SKM-1 treated with dmso at 0.1 percent for 144 hours (cell line): ENCODE results near the gene LIMCH1.

Experiments
- DNase-seq: peaks from one replicate; lab custom pipeline; 2025; ENCODE audit not compliant: unreplicated experiment; lab: John Stamatoyannopoulos, UW

LIMCH1 gene

GRCh38 chr4:41567186-41567585 is 29.2 kb downstream of the LIMCH1 start:
- no peak for DNase-seq

GRCh38 chr4:41568363-41568762 is 30.4 kb downstream of the LIMCH1 start:
- no peak for DNase-seq

GRCh38 chr4:41569961-41570360 is 32.0 kb downstream of the LIMCH1 start:
- DNase-seq: no peak

GRCh38 chr4:41571422-41571821 is 33.5 kb downstream of the LIMCH1 start:
- no peak for DNase-seq

DNA sequence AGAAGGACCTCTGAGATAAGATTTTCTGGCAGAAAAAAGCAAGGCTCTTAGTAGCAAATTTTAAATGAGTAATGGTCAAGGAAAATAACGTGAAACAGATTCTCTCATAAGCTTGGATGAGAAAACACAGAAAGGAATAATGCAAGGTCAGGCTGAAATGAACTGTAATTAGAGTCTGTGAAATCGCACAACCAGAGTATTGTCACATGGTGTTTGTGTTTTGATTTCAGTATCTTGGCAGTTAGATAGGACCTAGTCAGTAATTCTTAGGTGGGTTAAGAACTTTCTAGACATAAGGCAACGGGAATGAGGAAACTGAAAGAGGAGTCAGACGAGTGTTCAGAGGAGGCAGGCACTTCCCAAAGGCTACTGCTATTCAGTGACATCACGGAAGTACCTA is 34.6 kb downstream of the LIMCH1 start:
- DNase-seq: no peak

DNA sequence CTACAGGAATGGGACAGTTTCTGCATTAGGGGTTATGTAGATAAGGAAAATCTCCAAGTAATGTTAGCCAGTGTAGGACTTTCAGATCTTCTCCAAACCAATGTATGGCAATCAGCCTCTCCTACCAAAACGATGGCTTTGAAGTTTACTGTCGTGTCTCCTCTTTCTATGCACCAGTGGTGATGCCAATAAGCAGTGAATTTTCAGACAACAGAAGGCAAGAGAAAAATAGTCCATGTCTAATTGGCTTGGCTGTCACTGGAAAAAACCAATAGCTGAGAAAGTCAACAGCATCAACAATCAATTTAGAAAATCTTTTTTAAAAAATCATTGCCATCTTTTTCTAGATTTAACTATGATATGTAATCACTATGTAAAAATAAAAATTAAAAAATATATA is 35.0 kb downstream of the LIMCH1 start:
- DNase-seq: no peak

- DNase-seq: no peak
These were observed 35.6 kb downstream of the LIMCH1 start for GRCh38 chr4:41573502-41574001.

- no peak for DNase-seq
These were observed 37.2 kb downstream of the LIMCH1 start for GRCh38 chr4:41575207-41575606.

DNA sequence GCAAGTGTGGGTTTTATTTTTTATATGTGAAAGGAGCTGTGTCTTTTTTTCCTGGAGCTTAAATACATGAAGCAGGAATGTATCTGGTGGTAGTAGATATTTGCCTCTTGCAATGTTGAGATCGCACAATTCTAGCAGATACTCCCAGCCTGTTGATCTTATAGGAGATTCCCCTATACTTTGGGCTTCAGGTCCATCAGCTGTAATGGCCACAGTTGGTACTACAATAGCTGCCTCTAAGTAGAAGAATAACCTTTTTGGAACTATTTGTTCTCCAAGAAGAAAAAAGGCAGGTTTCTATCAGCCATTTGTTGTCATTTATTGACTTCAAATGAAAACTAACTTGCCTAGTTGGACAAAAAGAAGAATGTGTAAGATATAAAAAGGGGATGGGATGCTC is 37.7 kb downstream of the LIMCH1 start:
- DNase-seq: no peak

DNA sequence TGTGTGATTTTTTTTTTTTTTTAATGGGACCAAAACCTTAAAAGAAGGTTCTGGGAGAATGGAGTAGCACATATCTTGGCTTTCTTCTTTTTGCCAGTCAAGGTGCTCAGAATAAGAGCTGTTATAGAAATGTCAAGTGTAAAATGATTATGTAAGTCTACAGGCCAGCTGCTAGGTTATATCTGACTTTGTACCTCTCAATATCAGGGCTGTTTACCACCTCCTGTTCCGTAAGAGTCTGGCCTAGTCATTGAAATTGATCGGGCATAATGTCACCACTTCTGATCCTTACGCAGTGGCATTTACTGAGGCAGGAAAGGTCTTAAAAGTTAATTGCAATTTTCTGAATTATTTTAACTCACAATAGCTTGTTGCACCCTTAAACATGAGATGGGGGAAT is 41.1 kb downstream of the LIMCH1 start:
- no peak for DNase-seq

- no peak for DNase-seq
These were observed 41.6 kb downstream of the LIMCH1 start for GRCh38 chr4:41579526-41579925.

GRCh38 chr4:41580007-41580406 is 42.0 kb downstream of the LIMCH1 start:
- DNase-seq: no peak

- DNase-seq: no peak
These were observed 48.8 kb downstream of the LIMCH1 start for GRCh38 chr4:41586675-41587225.

DNA sequence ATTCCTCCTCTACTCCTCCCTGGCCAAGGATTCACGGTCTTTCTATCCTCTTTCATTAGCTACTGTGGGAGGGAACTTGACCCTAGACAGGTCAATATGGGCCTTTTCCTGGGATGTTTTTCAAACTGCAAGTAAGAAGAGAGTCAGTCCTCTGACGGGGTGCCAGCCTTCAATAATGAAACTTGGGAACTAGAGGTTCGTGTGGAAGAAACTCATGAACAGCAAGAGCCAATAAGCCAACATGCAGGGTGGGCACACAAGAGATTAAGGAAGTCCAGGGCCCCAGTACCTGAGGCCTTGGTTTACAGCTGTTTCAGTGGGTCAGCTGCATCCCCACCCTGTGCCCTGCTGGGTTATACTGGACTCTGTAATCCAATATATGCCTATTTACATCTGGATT is 49.3 kb downstream of the LIMCH1 start:
- DNase-seq: no peak

DNA sequence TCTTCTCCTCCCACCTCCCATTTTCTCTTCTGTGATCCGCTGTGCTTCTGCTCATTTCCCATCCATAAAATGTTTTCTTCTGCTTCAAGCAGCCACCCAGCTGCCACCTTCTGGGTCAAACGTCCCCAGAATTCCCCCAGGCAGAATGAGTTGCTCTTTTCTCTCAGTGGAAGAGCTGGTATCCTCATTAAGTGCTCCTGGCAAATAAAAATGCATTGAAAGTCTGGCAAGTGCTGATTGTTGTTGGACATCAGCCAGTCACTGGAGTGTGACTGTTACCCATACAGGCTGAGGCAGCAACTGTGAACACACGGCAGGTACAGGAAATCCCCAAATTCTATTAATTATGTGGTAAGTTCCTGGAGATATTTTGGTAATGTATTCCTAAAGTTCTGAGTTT is 52.6 kb downstream of the LIMCH1 start:
- no peak for DNase-seq

DNA sequence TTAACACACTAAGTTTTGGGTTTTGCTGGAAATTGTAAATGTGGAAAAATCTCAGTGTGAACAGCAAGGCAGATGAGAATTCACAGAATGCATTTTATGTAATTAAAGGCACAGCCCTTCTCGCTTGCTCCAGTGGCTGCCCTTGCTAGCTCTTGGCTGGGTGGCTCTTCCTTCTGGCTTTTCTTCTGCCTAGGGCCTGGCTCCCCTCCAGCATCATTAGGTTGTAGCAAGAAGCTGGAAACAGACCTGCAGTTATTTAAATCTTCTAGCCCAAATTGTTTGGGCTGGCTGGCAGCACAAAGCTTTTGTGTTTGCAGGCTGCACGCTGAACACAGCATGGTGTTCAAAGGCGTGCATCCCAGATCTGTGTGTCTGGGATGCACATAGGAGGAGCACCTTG is 56.5 kb downstream of the LIMCH1 start:
- no peak for DNase-seq

GRCh38 chr4:41597494-41597893 is 59.5 kb downstream of the LIMCH1 start:
- DNase-seq: no peak

- no peak for DNase-seq
These were observed 60.6 kb downstream of the LIMCH1 start for GRCh38 chr4:41598580-41598979.

DNA sequence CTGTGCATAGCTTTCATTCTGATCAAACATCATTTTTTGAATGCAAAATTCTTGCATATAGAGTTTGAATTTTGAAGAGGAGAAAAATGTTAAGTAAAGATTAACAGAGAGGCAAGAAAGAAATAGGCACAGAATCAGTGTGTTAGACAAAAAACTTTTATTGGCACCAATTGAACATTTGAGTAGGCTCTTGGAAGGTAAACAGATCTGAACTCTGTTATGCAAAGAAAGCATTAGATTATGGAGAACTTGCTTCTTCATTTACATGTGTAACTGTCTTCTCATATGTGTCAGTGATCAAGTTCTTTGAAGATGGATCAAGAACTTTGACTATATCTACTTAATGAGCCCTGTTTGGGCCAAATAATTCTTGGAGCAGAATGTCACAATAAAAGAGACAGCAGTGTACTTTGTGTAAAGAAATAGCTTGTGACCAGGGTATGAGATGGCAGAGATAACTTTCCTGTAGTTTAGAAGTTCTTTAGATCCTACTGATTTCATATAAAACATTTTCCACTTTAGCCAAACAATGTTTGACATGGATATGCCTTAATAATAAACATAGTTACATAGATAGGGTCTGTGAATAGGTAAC is 61.3 kb downstream of the LIMCH1 start:
- no peak for DNase-seq

DNA sequence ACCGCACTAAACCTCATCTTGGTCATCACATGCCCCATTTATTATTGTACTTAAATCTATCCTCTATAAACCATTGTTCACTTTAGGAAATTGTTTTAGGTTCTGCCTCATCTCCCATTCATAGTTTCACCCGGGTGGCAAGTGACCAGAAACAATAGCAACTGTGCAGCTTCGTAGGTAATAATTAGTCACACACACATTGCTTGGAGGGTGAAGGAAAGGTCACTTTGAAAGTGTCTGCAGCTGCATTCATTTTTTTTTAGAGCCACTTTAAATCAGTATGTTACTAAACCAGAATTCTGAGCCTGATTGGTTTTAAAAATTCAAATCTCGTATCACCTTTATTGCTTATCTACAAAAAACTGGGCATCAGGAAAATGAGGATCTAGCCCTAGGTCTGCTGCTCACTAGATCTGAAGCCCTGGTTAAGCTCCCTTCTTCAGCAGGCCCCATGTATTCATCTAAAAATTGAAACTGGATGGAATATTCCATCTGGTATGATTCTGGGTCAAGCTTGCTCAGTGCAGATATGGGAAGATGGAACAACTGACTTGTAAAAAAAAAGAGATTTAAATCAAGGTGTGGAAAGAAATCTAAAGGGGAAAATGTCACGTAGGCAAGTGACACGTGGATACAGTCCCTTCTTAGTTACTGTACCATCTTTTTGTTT is 62.4 kb downstream of the LIMCH1 start:
- DNase-seq: no peak

DNA sequence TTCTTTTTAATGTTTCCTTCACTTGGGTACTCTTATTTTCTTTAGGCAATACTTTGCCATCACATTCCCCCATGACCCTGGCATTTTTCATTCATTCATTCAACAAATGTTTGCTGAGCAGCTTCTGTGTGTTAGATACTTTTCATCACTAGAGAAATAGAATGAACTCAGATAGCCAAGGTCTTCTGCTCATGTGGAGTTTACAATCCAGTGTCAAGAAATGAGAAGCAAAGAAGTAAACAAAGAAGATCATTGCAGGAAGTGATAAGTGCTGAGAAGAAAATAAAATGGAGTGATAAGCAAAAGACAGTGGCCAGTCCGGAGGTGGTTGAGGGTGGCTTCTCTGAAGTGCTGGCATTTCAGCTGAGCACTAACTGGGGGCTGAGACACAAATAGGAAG is 63.1 kb downstream of the LIMCH1 start:
- no peak for DNase-seq

GRCh38 chr4:41602113-41602512 is 64.2 kb downstream of the LIMCH1 start:
- no peak for DNase-seq
